GM12878 (cell line): ENCODE measurements around the gene PRDM2. TPM values are rescaled to one million over a fixed set of nuclear protein-coding genes. Genes with fewer than 3 reads are reported as not detected.
A peak's percentile ranks its signal among the peaks of the same experiment; 100 is the strongest.

ENCODE experiments used
- BCL11A ChIP-seq: IDR thresholded peaks from 2 replicates; pipeline ENCODE4 v1.6.1; 2011; ENCODE audit warnings: low read depth, low read length
- BCL3 ChIP-seq: IDR thresholded peaks from 2 replicates; pipeline ENCODE4 v1.6.1; 2011; ENCODE audit warnings: borderline replicate concordance, low read depth, mild to moderate bottlenecking, moderate library complexity, low read length; ENCODE audit not compliant: insufficient read depth, poor library complexity, severe bottlenecking
- BRCA1 ChIP-seq: IDR thresholded peaks from 2 replicates; pipeline ENCODE4 v1.6.1; 2011; ENCODE audit warnings: low read depth, low read length, improper control_type of control experiment
- CEBPB ChIP-seq, 2 experiments: fragments of 150-350 bp in 1 of 2; IDR thresholded peaks; 2 replicates each; pipeline ENCODE4 v1.6.1; 2012 to 2014; ENCODE audit warnings: low read depth in 2 of 2, low read length in 2 of 2, borderline replicate concordance in 1 of 2, inconsistent platforms in 1 of 2
- CTCF ChIP-seq, 3 experiments: IDR thresholded peaks in 2 of 3; conservative IDR thresholded peaks in 1 of 3; 2 replicates each; pipeline ENCODE4 v1.5.1; 2011; ENCODE audit warnings: low read depth in 3 of 3, low read length in 3 of 3, mild to moderate bottlenecking in 3 of 3, control low read depth in 2 of 3, moderate library complexity in 2 of 3, inconsistent platforms in 1 of 3, mixed read lengths in 1 of 3; ENCODE audit not compliant: control insufficient read depth in 2 of 3, insufficient read depth in 1 of 3; ENCODE audit errors: extremely low read depth in 1 of 3
- FOXM1 ChIP-seq: IDR thresholded peaks from 2 replicates; pipeline ENCODE4 v1.6.1; 2012; ENCODE audit warnings: low read depth, mild to moderate bottlenecking, inconsistent platforms, low read length, moderate library complexity
- HDAC6 ChIP-seq: fragments of 200-600 bp; sonication (generic); IDR thresholded peaks from one replicate; pipeline ENCODE4 v1.8.0; 2017; ENCODE audit warnings: antibody characterized with exemption; ENCODE audit not compliant: unreplicated experiment
- HDGF ChIP-seq: fragments of 450-650 bp; IDR thresholded peaks from 2 replicates; pipeline ENCODE4 v1.6.1; 2016; ENCODE audit warnings: antibody characterized with exemption
- MEF2A ChIP-seq: IDR thresholded peaks from 2 replicates; pipeline ENCODE4 v1.6.1; 2011; ENCODE audit warnings: low read depth, mild to moderate bottlenecking, low read length, moderate library complexity; ENCODE audit not compliant: insufficient read depth
- NFYA ChIP-seq: IDR thresholded peaks from 2 replicates; pipeline ENCODE4 v1.6.1; 2011; ENCODE audit warnings: low read depth, mild to moderate bottlenecking, low read length, improper control_type of control experiment, borderline replicate concordance
- POLR2A ChIP-seq: IDR thresholded peaks from 2 replicates; pipeline ENCODE4 v1.6.1; 2011; ENCODE audit warnings: low read depth, mild to moderate bottlenecking, low read length
- RB1 ChIP-seq: fragments of 450-650 bp; formaldehyde crosslinking; IDR thresholded peaks from 2 replicates; pipeline ENCODE4 v1.6.1; 2017; ENCODE audit warnings: mild to moderate bottlenecking, borderline replicate concordance
- RELB ChIP-seq: fragments of 450-650 bp; IDR thresholded peaks from 2 replicates; pipeline ENCODE4 v1.6.1; 2017; ENCODE audit warnings: low read depth, mild to moderate bottlenecking, moderate library complexity
- RFX5 ChIP-seq: IDR thresholded peaks from 2 replicates; pipeline ENCODE4 v1.6.1; 2011; ENCODE audit warnings: low read depth, low read length, improper control_type of control experiment
- SIN3A ChIP-seq: IDR thresholded peaks from 2 replicates; pipeline ENCODE4 v1.6.1; 2012; ENCODE audit warnings: low read depth, low read length, improper control_type of control experiment
- SP1 ChIP-seq: IDR thresholded peaks from one replicate; pipeline ENCODE4 v1.6.1; 2011; ENCODE audit warnings: low read depth, low read length
- SPI1 ChIP-seq: IDR thresholded peaks from 2 replicates; pipeline ENCODE4 v1.6.1; 2011; ENCODE audit warnings: low read depth, mild to moderate bottlenecking, low read length, moderate library complexity, borderline replicate concordance; ENCODE audit not compliant: insufficient read depth
- SREBF1 ChIP-seq: IDR thresholded peaks from 2 replicates; pipeline ENCODE4 v1.6.1; 2012; ENCODE audit warnings: mild to moderate bottlenecking, low read length
- STAT3 ChIP-seq: IDR thresholded peaks from 2 replicates; pipeline ENCODE4 v1.6.1; 2011; ENCODE audit warnings: low read depth, low read length, improper control_type of control experiment
- TARDBP ChIP-seq: IDR thresholded peaks from 2 replicates; pipeline ENCODE4 v1.6.1; 2016; ENCODE audit warnings: borderline replicate concordance
- TCF7 ChIP-seq: IDR thresholded peaks from 2 replicates; pipeline ENCODE4 v1.6.1; 2014; ENCODE audit warnings: antibody characterized with exemption, borderline replicate concordance
- YY1 ChIP-seq: IDR thresholded peaks from 2 replicates; pipeline ENCODE4 v1.6.1; 2011; ENCODE audit warnings: low read depth, mild to moderate bottlenecking, low read length
- ZBED1 ChIP-seq: IDR thresholded peaks from 2 replicates; pipeline ENCODE4 v1.6.1; 2016; ENCODE audit warnings: borderline replicate concordance
- ZBTB33 ChIP-seq: fragments of 450-650 bp; IDR thresholded peaks from 2 replicates; pipeline ENCODE4 v1.6.1; 2017; ENCODE audit warnings: mild to moderate bottlenecking
- ZNF217 ChIP-seq: fragments of 450-650 bp; IDR thresholded peaks from 2 replicates; pipeline ENCODE4 v1.6.1; 2017; ENCODE audit warnings: antibody characterized with exemption, mild to moderate bottlenecking
- ZSCAN29 ChIP-seq: fragments of 450-650 bp; IDR thresholded peaks from 2 replicates; pipeline ENCODE4 v1.6.1; 2017; ENCODE audit warnings: mild to moderate bottlenecking, moderate library complexity
- polyA plus RNA-seq, 11 experiments: library from polyadenylated mRNA; depleted of rRNA in 4 of 11; unstranded in 6 of 11; stranded (reverse) in 5 of 11; fragments of >200 nt; fragmentation: Nextera tagmentation in 4 of 11; fragmentation: Illumina TruSeq in 1 of 11; extraction: Ambion mirVana in 4 of 11; extraction: Trizol in 1 of 11; gene quantifications; 1 replicate in 1 of 11; 2 replicates in 10 of 11; pipeline versions ENCODE4 v1.2.1 to v1.2.3, GENCODE V29; 2011 to 2016; ENCODE audit warnings: inconsistent platforms in 2 of 11, missing spikeins in 2 of 11, low read depth in 1 of 11
- total RNA-seq, 4 experiments: library from RNA; depleted of rRNA in 3 of 4; stranded (reverse); fragments of >200 nt in 3 of 4; fragmentation: Illumina TruSeq in 1 of 4; extraction: Trizol in 1 of 4; gene quantifications; 2 replicates each; pipeline versions ENCODE4 v1.2.1 to v1.2.3, GENCODE V29; 2013 to 2021

PRDM2 gene
- total and polyA plus RNA-seq, 10 of the 15 experiments (the other 5 are each of a cell fraction or from before 2014, with no cell fraction given) = 8.4 to 45.1 (median 23.5) TPM

GRCh38 chr1:13700521-13701270 lies 708 bp downstream of the PRDM2 start (continued):
- TF ChIP-seq MEF2A (no peak), RELB (no peak), CEBPB (IDR thresholded peaks at IDR 0.05; ENCODE audit: borderline replicate concordance in 1 of 2, low read depth in 2 of 2, low read length in 2 of 2) (no peak), RB1 (no peak), BRCA1 (no peak), NFYA (no peak), STAT3 (no peak), HDGF (0 out of 2 replicates have a peak, but pooled peaks have one; percentile 15), HDAC6 (no peak), SP1 (no peak), RFX5 (no peak), TARDBP (no peak), ZBTB33 (no peak), SREBF1 (no peak), SPI1 (no peak), ZNF217 (no peak), CTCF (IDR thresholded peaks at IDR 0.05 in 2 of 3, conservative IDR thresholded peaks at IDR 0.05 in 1 of 3; ENCODE audit: control insufficient read depth in 2 of 3, extremely low read depth in 1 of 3, insufficient read depth in 1 of 3, low read depth in 3 of 3, low read length in 3 of 3) (no peak), TCF7 (no peak), FOXM1 (peak; percentile 48; the same call in 1 of the 2 replicates), ZBED1 (no peak), YY1 (no peak), BCL11A (no peak), SIN3A (no peak; the same call in 1 of the 2 replicates), ZSCAN29 (no peak), POLR2A (peak; percentile 21), BCL3 (no peak)
